ENCODE measurements around the gene ALPL. TPM values are rescaled to one million over a fixed set of nuclear protein-coding genes. Genes with fewer than 3 reads are reported as not detected.
"Not testable (repeated sequence)": the region's sequence is repeated elsewhere in the genome, so short reads cannot be mapped to it uniquely, and the experiment has no call there.

ALPL gene
- polyA plus RNA-seq, 2 of the 4 experiments (the other 2 are of a cell fraction) = 0.06 to 0.31 TPM

- H3K4me2 ChIP-seq = no peak overlapping the region
- no peaks in the 10 kb centered on the region for H3K4me1 ChIP-seq
- no peaks in the 10 kb centered on the region for H3K9me3 ChIP-seq
- ChIA-PET POLR2A (no interaction called here), CTCF (no interaction called here)
- H3K27ac ChIP-seq = no peak overlapping the region
- 26% methylated on average over 5 of the region's 8 CpGs for WGBS (ENCODE audit: missing lambda C conversion rate)
- ATAC-seq (no peak), FAIRE-seq (no peak), DNase-seq (ENCODE audit: low read depth in 1 of 2, low spot score in 1 of 2) (no peak)
- no peak overlapping the region for H3K4me3 ChIP-seq
- TF ChIP-seq RNF2 (IDR thresholded peaks at IDR 0.05; ENCODE audit: borderline replicate concordance, low read depth) = no peak
- TF ChIP-seq MAX (IDR thresholded peaks at IDR 0.05) = no peak
- no peak for TF ChIP-seq EHF (CRISPR knock-in tag; IDR thresholded peaks at IDR 0.05)
- no peak for TF ChIP-seq HMGXB4 (CRISPR knock-in tag; IDR thresholded peaks at IDR 0.05; ENCODE audit: borderline replicate concordance)
- TF ChIP-seq E2F6 (IDR thresholded peaks at IDR 0.05; ENCODE audit: borderline replicate concordance, low read depth) = no peak
- no peak for TF ChIP-seq EP300 (IDR thresholded peaks at IDR 0.05)
- TF ChIP-seq CHD4 (IDR thresholded peaks at IDR 0.05; ENCODE audit: borderline replicate concordance) = no peak
Observed at GRCh38 chr1:21565285-21565684, 56.1 kb downstream of the ALPL start.

GRCh38 chr1:21566361-21566760 is 57.1 kb downstream of the ALPL start:
- ChIA-PET CTCF (interaction anchor here (0.6 kb wide), 1 partner anchor 312 kb away, joined by 4 read pairs; no protein-coding TSS in a partner anchor), POLR2A (interaction anchor here (0.6 kb wide), 1 partner anchor 907 kb away, joined by 5 read pairs; no protein-coding TSS in a partner anchor)
- not testable (repeated sequence) for ATAC-seq; H3K27ac ChIP-seq; H3K9me3 ChIP-seq; H3K4me1 ChIP-seq; FAIRE-seq; H3K4me3 ChIP-seq; DNase-seq (ENCODE audit: low read depth in 1 of 2, low spot score in 1 of 2); H3K4me2 ChIP-seq
- WGBS (ENCODE audit: missing lambda C conversion rate) = 88% methylated on average over 14 of the region's 15 CpGs

- WGBS (ENCODE audit: missing lambda C conversion rate) = 87% methylated on average over 16 of the region's 24 CpGs
- no peaks in the 10 kb centered on the region for H3K4me1 ChIP-seq
- no peak overlapping the region for H3K4me2 ChIP-seq
- CTCF ChIA-PET = no interaction called here
- no peak for DNase-seq (ENCODE audit: low read depth in 1 of 2, low spot score in 1 of 2)
- no peak; a peak in 1 of 6 replicates for ATAC-seq
- H3K9me3 ChIP-seq = no peaks in the 10 kb centered on the region
- H3K4me3 ChIP-seq = no peak overlapping the region
- no peak for TF ChIP-seq NFE2L2 (conservative IDR thresholded peaks at IDR 0.05; ENCODE audit: low read length)
- no peak for TF ChIP-seq BHLHE40 (IDR thresholded peaks at IDR 0.05; ENCODE audit: low read depth, low read length)
- TF ChIP-seq TP53 (CRISPR knock-in tag; IDR thresholded peaks at IDR 0.05) = no peak
- TF ChIP-seq RAD21 (conservative IDR thresholded peaks at IDR 0.05 in 1 of 2, IDR thresholded peaks at IDR 0.05 in 1 of 2) = no peak
- TF ChIP-seq POLR2AphosphoS2 (conservative IDR thresholded peaks at IDR 0.05; ENCODE audit: low read length) = no peak
- no peak for TF ChIP-seq TFCP2L1 (CRISPR knock-in tag; IDR thresholded peaks at IDR 0.05)
- TF ChIP-seq MAFK (IDR thresholded peaks at IDR 0.05; ENCODE audit: partially characterized antibody) = no peak
- no peak for TF ChIP-seq HEYL (CRISPR knock-in tag; IDR thresholded peaks at IDR 0.05)
- no peak for TF ChIP-seq EHF (CRISPR knock-in tag; IDR thresholded peaks at IDR 0.05)
- no peak for TF ChIP-seq GATA3 (IDR thresholded peaks at IDR 0.05; ENCODE audit: borderline replicate concordance)
- TF ChIP-seq RARB (CRISPR knock-in tag; IDR thresholded peaks at IDR 0.05) = no peak
- no peak for TF ChIP-seq CEBPB (IDR thresholded peaks at IDR 0.05)
- no peak for TF ChIP-seq FOSB (CRISPR knock-in tag; IDR thresholded peaks at IDR 0.05)
- no peak for TF ChIP-seq NPAS2 (CRISPR knock-in tag; IDR thresholded peaks at IDR 0.05; ENCODE audit: borderline replicate concordance)
- TF ChIP-seq ZNF302 (CRISPR knock-in tag; IDR thresholded peaks at IDR 0.05) = no peak
- TF ChIP-seq FOSL2 (IDR thresholded peaks at IDR 0.05) = no peak
- TF ChIP-seq FOSL2 (CRISPR knock-in tag; IDR thresholded peaks at IDR 0.05) = no peak
- no peak for TF ChIP-seq RNF2 (IDR thresholded peaks at IDR 0.05; ENCODE audit: borderline replicate concordance, low read depth)
- no peak for TF ChIP-seq EHMT2 (IDR thresholded peaks at IDR 0.05; ENCODE audit: low read depth)
- no peak for TF ChIP-seq ATOH8 (CRISPR knock-in tag; IDR thresholded peaks at IDR 0.05; ENCODE audit: low read depth)
- no peak for FAIRE-seq
- H3K27ac ChIP-seq = no peak overlapping the region
- POLR2A ChIA-PET = no interaction called here
Observed at GRCh38 chr1:21567241-21568005, 58.2 kb downstream of the ALPL start.

Measured in A549 (cell line).